ENCODE measurements around the gene TSHZ1.

- TF ChIP-seq RAD21 (IDR thresholded peaks at IDR 0.05; ENCODE audit: low read length) (no peak), CHD2 (IDR thresholded peaks at IDR 0.05; ENCODE audit: low read length, partially characterized antibody) (no peak), FOXM1 (IDR thresholded peaks at IDR 0.05; ENCODE audit: low read depth) (no peak)
These were observed 63.2 kb downstream of the TSHZ1 start for GRCh38 chr18:75273817-75274216.

Data from SK-N-SH (cell line).